Adrenal gland (tissue), 5 donors: Measurements from ENCODE around the gene NAALADL2.

Experiments
- POLR2A ChIP-seq, 2 donors: fragments of 450-650 bp; IDR thresholded peaks; one replicate each; pipeline ENCODE4 v1.6.1; 2017; ENCODE audit warnings: antibody characterized with exemption in 2 of 2, mild to moderate bottlenecking in 2 of 2, moderate library complexity in 1 of 2
- TF ChIP-seq, protein P1 (sequence below), 6 experiments: fragments of 450-650 bp in 4 of 6; fragments of 200-600 bp in 2 of 6; sonication (generic) in 1 of 6; IDR thresholded peaks; 1 replicate in 5 of 6; 2 replicates in 1 of 6; pipeline versions ENCODE4 v1.5.1 to v1.8.0; 2016 to 2021; ENCODE audit warnings: antibody characterized with exemption in 6 of 6, mild to moderate bottlenecking in 2 of 6, moderate library complexity in 1 of 6
- donor health status: DM: no; HTN: no; CAD: no.

DNA sequence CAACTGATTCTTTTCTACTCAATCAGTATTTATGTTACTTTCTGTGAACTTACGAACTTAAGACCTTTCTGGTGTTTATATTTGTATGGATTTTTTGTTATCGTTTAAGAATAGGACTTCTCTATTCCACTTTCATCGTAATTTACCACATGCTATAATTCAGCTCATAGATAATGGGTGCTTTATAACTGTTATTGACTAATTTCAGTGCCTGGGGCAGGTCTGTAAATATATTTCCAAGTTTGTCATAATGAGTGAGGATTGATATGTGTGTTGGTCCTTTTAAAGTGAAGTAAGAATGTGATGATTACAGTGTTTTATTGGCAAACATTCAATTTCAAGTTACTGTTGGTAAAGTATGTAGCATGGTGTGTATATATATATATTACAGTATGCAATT, 1.8 kb upstream of the NAALADL2 start:
- TF ChIP-seq, protein P1, sequence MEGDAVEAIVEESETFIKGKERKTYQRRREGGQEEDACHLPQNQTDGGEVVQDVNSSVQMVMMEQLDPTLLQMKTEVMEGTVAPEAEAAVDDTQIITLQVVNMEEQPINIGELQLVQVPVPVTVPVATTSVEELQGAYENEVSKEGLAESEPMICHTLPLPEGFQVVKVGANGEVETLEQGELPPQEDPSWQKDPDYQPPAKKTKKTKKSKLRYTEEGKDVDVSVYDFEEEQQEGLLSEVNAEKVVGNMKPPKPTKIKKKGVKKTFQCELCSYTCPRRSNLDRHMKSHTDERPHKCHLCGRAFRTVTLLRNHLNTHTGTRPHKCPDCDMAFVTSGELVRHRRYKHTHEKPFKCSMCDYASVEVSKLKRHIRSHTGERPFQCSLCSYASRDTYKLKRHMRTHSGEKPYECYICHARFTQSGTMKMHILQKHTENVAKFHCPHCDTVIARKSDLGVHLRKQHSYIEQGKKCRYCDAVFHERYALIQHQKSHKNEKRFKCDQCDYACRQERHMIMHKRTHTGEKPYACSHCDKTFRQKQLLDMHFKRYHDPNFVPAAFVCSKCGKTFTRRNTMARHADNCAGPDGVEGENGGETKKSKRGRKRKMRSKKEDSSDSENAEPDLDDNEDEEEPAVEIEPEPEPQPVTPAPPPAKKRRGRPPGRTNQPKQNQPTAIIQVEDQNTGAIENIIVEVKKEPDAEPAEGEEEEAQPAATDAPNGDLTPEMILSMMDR (IDR thresholded peaks at IDR 0.05): no peak
- no peak for TF ChIP-seq POLR2A (IDR thresholded peaks at IDR 0.05)
